OCI-LY1 (cell line): Measurements from ENCODE around the gene TMEM247.

ENCODE experiments used
- H2AFZ ChIP-seq: fragments of 200-600 bp; sonication (generic), shearing (Covaris generic); 2 replicates; pipeline ENCODE4 v1.6.0; 2014; ENCODE audit warnings: antibody characterized with exemption, mild to moderate bottlenecking, low read length
- H3F3A ChIP-seq: fragments of 200-600 bp; sonication (generic), shearing (Covaris generic); 2 replicates; pipeline ENCODE4 v1.6.0; 2014; ENCODE audit warnings: mild to moderate bottlenecking, antibody characterized with exemption, low read length, moderate library complexity; ENCODE audit not compliant: insufficient read depth
- H3K27ac ChIP-seq: fragments of 200-600 bp; sonication (generic); 2 replicates; pipeline ENCODE4 v1.5.1; 2014; ENCODE audit warnings: low read length, mixed run types, mild to moderate bottlenecking, low read depth; ENCODE audit not compliant: poor library complexity, severe bottlenecking
- H3K27me3 ChIP-seq: fragments of 200-600 bp; sonication (generic); 2 replicates; pipeline ENCODE4 v1.6.0; 2014; ENCODE audit warnings: antibody characterized with exemption, mild to moderate bottlenecking, low read length, moderate library complexity; ENCODE audit not compliant: insufficient read depth
- H3K36me3 ChIP-seq: fragments of 200-600 bp; sonication (generic); 2 replicates; pipeline ENCODE4 v1.6.1; 2014; ENCODE audit warnings: mild to moderate bottlenecking, antibody characterized with exemption, low read length, moderate library complexity, mixed read lengths; ENCODE audit not compliant: insufficient read depth
- H3K4me1 ChIP-seq: fragments of 200-600 bp; sonication (generic); 2 replicates; pipeline ENCODE4 v1.5.1; 2014; ENCODE audit warnings: mild to moderate bottlenecking, low read length, moderate library complexity; ENCODE audit not compliant: insufficient read depth, severe bottlenecking
- H3K4me2 ChIP-seq: fragments of 200-600 bp; sonication (generic), shearing (Covaris generic); 2 replicates; pipeline ENCODE4 v1.6.1; 2014; ENCODE audit warnings: low read length
- H3K4me3 ChIP-seq: fragments of 200-600 bp; sonication (generic); 2 replicates; pipeline ENCODE4 v1.5.1; 2014; ENCODE audit warnings: low read length, low read depth, mild to moderate bottlenecking, mixed read lengths; ENCODE audit not compliant: poor library complexity, severe bottlenecking
- H3K79me2 ChIP-seq: fragments of 200-600 bp; shearing (Covaris generic); 2 replicates; pipeline ENCODE4 v1.6.1; 2016; ENCODE audit warnings: mixed run types, low read length, mixed read lengths; ENCODE audit not compliant: insufficient read depth
- H3K9ac ChIP-seq: fragments of 200-600 bp; sonication (generic), shearing (Covaris generic); 2 replicates; pipeline ENCODE4 v1.6.1; 2014; ENCODE audit warnings: mild to moderate bottlenecking, low read length, mixed read lengths
- H3K9me2 ChIP-seq: fragments of 200-600 bp; sonication (generic), shearing (Covaris generic); 2 replicates; pipeline ENCODE4 v1.6.1; 2014; ENCODE audit warnings: low read depth, mild to moderate bottlenecking, low read length, mixed read lengths
- H3K9me3 ChIP-seq: fragments of 200-600 bp; shearing (Covaris generic); 2 replicates; pipeline ENCODE4 v1.6.1; 2014; ENCODE audit warnings: low read length, mixed read lengths
- H4K20me1 ChIP-seq: fragments of 200-600 bp; sonication (generic), shearing (Covaris generic); 2 replicates; pipeline ENCODE4 v1.6.0; 2016; ENCODE audit warnings: mild to moderate bottlenecking, low read length; ENCODE audit not compliant: insufficient read depth
- EZH2 ChIP-seq: fragments of 200-600 bp; sonication (generic), shearing (Covaris generic); IDR thresholded peaks from 2 replicates; pipeline ENCODE4 v1.8.0; 2017; ENCODE audit warnings: borderline replicate concordance, mixed run types, mild to moderate bottlenecking, antibody characterized with exemption, low read length, moderate library complexity, mixed read lengths
- TF ChIP-seq, protein P1 (sequence below): fragments of 200-600 bp; sonication (generic), shearing (Covaris generic); IDR thresholded peaks from 2 replicates; pipeline ENCODE4 v1.5.1; 2017; ENCODE audit warnings: mild to moderate bottlenecking, antibody characterized with exemption, low read length, moderate library complexity, mixed read lengths

TMEM247 gene

DNA sequence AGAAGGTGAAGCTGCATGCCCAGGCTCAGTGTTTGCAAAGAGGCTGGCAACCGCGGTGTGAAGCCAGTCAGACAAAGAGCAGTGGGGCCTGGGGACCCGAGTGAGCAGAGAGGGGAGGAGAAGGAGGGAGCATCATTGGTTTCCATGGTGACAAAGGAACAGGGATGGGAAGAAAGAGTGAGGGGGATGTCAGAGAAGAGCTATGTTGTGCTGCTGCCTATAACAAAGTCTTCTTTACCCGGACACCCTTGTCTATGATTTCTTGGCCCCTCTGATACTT, 14.5 kb downstream of the TMEM247 start:
- Histone ChIP-seq H3K9me3 (no peaks in the 10 kb centered on the region), H4K20me1 (no peaks in the 10 kb centered on the region), H3K4me2 (no peak overlapping the region), H2AFZ (no peak overlapping the region), H3K4me3 (no peak overlapping the region), H3K9me2 (no peaks in the 10 kb centered on the region), H3K9ac (no peak overlapping the region), H3K4me1 (peaks cover under 1% of the 10 kb centered on the region), H3K79me2 (no peaks in the 10 kb centered on the region), H3K36me3 (no peaks in the 10 kb centered on the region), H3K27ac (no peak overlapping the region), H3F3A (no peaks in the 10 kb centered on the region), H3K27me3 (peaks cover 3% of the 10 kb centered on the region)
- TF ChIP-seq EZH2: no peak
- TF ChIP-seq, protein P1, sequence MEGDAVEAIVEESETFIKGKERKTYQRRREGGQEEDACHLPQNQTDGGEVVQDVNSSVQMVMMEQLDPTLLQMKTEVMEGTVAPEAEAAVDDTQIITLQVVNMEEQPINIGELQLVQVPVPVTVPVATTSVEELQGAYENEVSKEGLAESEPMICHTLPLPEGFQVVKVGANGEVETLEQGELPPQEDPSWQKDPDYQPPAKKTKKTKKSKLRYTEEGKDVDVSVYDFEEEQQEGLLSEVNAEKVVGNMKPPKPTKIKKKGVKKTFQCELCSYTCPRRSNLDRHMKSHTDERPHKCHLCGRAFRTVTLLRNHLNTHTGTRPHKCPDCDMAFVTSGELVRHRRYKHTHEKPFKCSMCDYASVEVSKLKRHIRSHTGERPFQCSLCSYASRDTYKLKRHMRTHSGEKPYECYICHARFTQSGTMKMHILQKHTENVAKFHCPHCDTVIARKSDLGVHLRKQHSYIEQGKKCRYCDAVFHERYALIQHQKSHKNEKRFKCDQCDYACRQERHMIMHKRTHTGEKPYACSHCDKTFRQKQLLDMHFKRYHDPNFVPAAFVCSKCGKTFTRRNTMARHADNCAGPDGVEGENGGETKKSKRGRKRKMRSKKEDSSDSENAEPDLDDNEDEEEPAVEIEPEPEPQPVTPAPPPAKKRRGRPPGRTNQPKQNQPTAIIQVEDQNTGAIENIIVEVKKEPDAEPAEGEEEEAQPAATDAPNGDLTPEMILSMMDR: no peak

DNA sequence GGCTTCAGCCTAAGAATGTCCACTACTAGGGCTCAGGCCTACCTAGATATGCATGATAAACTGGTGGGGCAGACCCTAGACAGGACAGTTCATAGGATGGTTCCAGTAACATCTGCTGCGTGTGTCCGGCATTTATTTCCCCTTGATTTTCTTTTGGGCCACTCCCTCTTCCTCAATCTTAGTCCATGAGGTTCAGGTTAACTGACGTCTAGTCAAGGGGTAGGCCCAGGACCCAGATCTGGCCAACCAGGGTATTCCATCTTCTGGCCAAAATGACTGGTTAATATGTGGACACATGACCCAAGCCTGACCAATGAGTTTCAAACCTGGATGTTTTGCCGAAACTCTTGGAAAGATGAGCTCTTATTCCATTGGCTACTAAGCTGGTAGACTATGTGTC, 15.2 kb downstream of the TMEM247 start:
- Histone ChIP-seq H3K36me3 (no peaks in the 10 kb centered on the region), H3F3A (no peaks in the 10 kb centered on the region), H3K27me3 (peaks cover 3% of the 10 kb centered on the region), H3K79me2 (no peaks in the 10 kb centered on the region), H3K9ac (no peak overlapping the region), H3K4me2 (no peak overlapping the region), H3K9me2 (no peaks in the 10 kb centered on the region), H2AFZ (no peak overlapping the region), H3K27ac (no peak overlapping the region), H3K4me1 (peaks cover 7% of the 10 kb centered on the region), H3K9me3 (no peaks in the 10 kb centered on the region), H4K20me1 (no peaks in the 10 kb centered on the region), H3K4me3 (no peak overlapping the region)
- TF ChIP-seq, protein P1: no peak
- no peak for TF ChIP-seq EZH2

DNA sequence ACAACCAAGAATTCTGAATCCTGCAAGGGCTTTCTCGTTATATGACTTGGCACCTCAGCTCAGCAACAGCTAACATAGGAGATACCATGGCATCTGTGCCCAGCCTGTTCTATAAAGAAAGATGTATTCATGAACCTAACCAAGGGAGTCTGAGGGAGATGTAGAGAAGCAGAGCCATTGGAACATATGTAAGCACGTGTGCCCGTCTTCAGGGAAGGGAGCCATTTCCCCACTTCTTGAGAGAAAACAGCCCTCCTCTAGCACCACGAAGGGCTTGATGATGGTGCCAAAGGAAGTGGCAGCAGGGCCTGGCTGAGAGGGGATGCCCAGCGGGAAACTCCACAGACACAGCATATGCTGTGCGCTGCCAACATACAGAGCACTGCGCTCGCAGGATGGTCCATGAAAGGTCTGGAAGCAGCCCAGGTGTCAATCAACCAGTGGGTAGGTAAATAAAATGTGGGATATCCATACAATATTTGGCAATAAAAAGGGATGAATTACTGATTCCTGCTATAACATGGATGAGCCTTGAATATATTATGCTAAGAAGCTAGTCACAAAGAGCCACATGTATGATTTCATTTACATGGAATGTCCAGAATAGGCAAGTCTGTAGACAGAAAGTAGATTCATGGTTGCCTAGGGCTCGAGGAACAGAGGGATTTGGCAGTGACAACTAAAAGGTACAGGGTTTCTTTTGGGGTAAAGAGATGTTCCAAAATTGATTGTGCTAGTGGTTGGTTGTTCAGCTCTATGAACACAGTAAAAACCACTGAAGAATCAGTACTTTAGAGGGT, 16.1 kb downstream of the TMEM247 start:
- Histone ChIP-seq H3K27me3 (peaks cover 3% of the 10 kb centered on the region), H3K9me3 (no peaks in the 10 kb centered on the region), H4K20me1 (no peaks in the 10 kb centered on the region), H3K4me1 (peaks cover 14% of the 10 kb centered on the region), H3K4me3 (no peak overlapping the region), H3K9me2 (no peaks in the 10 kb centered on the region), H3F3A (no peaks in the 10 kb centered on the region), H3K27ac (no peak overlapping the region), H3K9ac (no peak overlapping the region), H3K79me2 (no peaks in the 10 kb centered on the region), H3K36me3 (no peaks in the 10 kb centered on the region), H3K4me2 (no peak overlapping the region), H2AFZ (no peak overlapping the region)
- TF ChIP-seq, protein P1: no peak
- TF ChIP-seq EZH2: no peak
